ENCODE data around the gene AGFG2.
"Not testable (repeated sequence)": the region's sequence is repeated elsewhere in the genome, so short reads cannot be mapped to it uniquely, and the experiment has no call there.

DNA sequence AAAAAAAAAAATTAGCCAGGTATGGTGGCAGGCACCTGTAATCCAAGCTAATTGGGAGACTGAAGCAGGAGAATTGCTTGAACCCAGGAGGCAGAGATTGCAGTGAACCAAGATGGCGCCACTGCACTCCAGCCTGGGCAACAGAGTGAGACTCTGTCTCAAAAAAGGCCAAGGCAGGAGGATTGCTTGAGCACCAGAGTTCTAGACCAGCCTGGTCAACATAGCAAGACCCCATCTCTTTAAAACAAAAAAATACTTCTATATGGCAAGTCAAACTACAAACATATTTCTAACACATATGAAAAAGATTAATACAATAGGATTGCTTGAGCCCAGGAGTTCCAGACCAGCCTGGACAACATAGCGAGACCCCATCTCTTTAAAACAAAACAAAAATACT lies 38.3 kb upstream of the AGFG2 start:
- TF ChIP-seq CTCF (conservative IDR thresholded peaks at IDR 0.05; ENCODE audit: low read depth, low read length); EZH2 (IDR thresholded peaks at IDR 0.05; ENCODE audit: borderline replicate concordance, low read depth, low read length, poor library complexity, severe bottlenecking): not testable (repeated sequence)

Measured in A673 (cell line).